ENCODE data around the gene MED12. TPM values are rescaled to one million over a fixed set of nuclear protein-coding genes. Genes with fewer than 3 reads are reported as not detected.

MED12 gene
- polyA plus RNA-seq, 3 donors, result 2.4 to 17.8 (median 5.0) TPM

DNA sequence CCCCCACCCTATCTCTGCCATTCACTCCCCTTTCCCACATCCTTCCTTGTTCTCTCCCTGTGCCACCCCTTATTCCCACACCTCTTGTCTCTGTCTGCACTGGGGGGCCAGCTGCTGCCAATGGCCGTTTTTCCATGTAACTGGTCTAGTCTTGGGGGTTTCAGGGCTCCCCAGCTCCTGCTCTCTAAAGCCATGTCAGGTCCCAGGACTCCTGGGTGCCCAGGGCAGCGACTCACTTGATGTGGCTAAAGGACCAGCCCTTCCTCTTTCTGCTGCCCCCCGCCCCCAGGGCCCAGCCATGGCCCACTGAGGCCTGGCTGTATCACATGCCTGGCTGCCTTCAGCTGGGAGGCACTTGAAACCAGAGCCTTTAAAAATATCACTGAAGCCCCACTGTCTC, 36.2 kb downstream of the MED12 start:
- Histone ChIP-seq H3K9me3 (replicated peaks in 1 of 2; ENCODE audit: control insufficient read depth in 1 of 2, insufficient read depth in 1 of 2, low read length in 2 of 2) (no peaks in the 10 kb centered on the region), H4K20me1 (ENCODE audit: insufficient read depth, low read length) (no peaks in the 10 kb centered on the region), H3K27me3 (ENCODE audit: control insufficient read depth in 2 of 2, insufficient read depth in 2 of 2, low read length in 2 of 2) (no peaks in the 10 kb centered on the region), H3K4me3 (replicated peaks in 1 of 3; ENCODE audit: low read depth in 2 of 3, low read length in 3 of 3) (no peak overlapping the region), H2AFZ (ENCODE audit: insufficient read depth, low read depth, low read length, poor library complexity, severe bottlenecking) (no peak overlapping the region), H3K79me2 (ENCODE audit: insufficient read depth, low read length) (no peaks in the 10 kb centered on the region), H3K27ac (ENCODE audit: low read depth in 1 of 2, low read length in 2 of 2) (no peak overlapping the region), H3K9ac (ENCODE audit: insufficient read depth, low read length, poor library complexity, severe bottlenecking) (no peak overlapping the region), H3K4me1 (ENCODE audit: control insufficient read depth in 1 of 2, insufficient read depth in 2 of 2, low read length in 2 of 2) (peaks cover 0 to 10% of the 10 kb centered on the region in 2 donors), H3K36me3 (replicated peaks in 1 of 2; ENCODE audit: control insufficient read depth in 1 of 2, insufficient read depth in 2 of 2, low read length in 2 of 2) (peaks cover 5 to 9% of the 10 kb centered on the region in 2 donors), H3K4me2 (replicated peaks; ENCODE audit: extremely low read depth, low read length, poor library complexity, severe bottlenecking) (no peak overlapping the region)
- intact Hi-C loops (cut with micrococcal nuclease), result no loop called here
- H3K36me3 Mint-ChIP-seq, result peaks cover 17 to 28% of the 10 kb centered on the region in 2 donors
- H3K9me3 Mint-ChIP-seq, result no peaks in the 10 kb centered on the region
- no peak for DNase-seq
- peak overlapping the region in 1 of 7 donors; percentile 85 for H3K27ac Mint-ChIP-seq
- peaks cover 17% of the 10 kb centered on the region for H3K4me1 Mint-ChIP-seq
- no peak overlapping the region for H3K4me3 Mint-ChIP-seq
- 0% methylated on average over 1 of the region's 3 CpGs for WGBS (ENCODE audit: insufficient coverage)
- TF ChIP-seq, protein P1, sequence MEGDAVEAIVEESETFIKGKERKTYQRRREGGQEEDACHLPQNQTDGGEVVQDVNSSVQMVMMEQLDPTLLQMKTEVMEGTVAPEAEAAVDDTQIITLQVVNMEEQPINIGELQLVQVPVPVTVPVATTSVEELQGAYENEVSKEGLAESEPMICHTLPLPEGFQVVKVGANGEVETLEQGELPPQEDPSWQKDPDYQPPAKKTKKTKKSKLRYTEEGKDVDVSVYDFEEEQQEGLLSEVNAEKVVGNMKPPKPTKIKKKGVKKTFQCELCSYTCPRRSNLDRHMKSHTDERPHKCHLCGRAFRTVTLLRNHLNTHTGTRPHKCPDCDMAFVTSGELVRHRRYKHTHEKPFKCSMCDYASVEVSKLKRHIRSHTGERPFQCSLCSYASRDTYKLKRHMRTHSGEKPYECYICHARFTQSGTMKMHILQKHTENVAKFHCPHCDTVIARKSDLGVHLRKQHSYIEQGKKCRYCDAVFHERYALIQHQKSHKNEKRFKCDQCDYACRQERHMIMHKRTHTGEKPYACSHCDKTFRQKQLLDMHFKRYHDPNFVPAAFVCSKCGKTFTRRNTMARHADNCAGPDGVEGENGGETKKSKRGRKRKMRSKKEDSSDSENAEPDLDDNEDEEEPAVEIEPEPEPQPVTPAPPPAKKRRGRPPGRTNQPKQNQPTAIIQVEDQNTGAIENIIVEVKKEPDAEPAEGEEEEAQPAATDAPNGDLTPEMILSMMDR (IDR thresholded peaks at IDR 0.05), result no peak
- H3K27me3 Mint-ChIP-seq (ENCODE audit: low read depth in 3 of 3), result peaks cover 0 to 2% (median 1%) of the 10 kb centered on the region in 3 donors

DNA sequence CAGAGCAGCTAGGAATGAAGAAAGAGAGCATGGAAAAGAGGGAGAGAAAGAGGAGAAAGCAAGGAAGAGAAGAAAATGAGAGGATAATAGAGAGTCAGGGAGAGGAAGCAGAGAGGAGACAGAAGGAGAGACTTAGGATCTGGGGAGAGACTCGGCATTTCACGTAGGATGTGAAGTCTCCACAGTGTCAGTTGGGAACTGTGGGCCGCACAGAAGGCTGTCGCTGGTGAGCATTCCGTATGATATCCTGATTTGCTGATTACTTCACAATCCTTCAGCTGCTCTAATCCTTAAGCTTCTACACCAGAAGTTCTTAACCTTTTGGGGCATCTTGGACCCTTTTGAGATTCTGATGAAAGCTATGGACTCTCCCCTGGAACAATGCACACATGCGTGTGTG, 40.2 kb downstream of the MED12 start:
- no peaks in the 10 kb centered on the region for H3K9me3 ChIP-seq (replicated peaks in 1 of 2; ENCODE audit: control insufficient read depth in 1 of 2, insufficient read depth in 1 of 2, low read length in 2 of 2)
- H3K4me2 ChIP-seq (replicated peaks; ENCODE audit: extremely low read depth, low read length, poor library complexity, severe bottlenecking), result no peak overlapping the region
- TF ChIP-seq, protein P1 (IDR thresholded peaks at IDR 0.05), result no peak
- H3K9ac ChIP-seq (ENCODE audit: insufficient read depth, low read length, poor library complexity, severe bottlenecking), result no peak overlapping the region
- Mint-ChIP-seq H3K4me3 (no peak overlapping the region), H3K27ac (no peak overlapping the region), H3K9me3 (peaks cover 0 to 3% (median 0%) of the 10 kb centered on the region in 7 donors), H3K27me3 (ENCODE audit: low read depth in 3 of 3) (peaks cover 0 to 6% (median 0%) of the 10 kb centered on the region in 3 donors), H3K4me1 (peaks cover 20% of the 10 kb centered on the region), H3K36me3 (peaks cover 16 to 32% of the 10 kb centered on the region in 2 donors)
- no peak overlapping the region for H3K27ac ChIP-seq (ENCODE audit: low read depth in 1 of 2, low read length in 2 of 2)
- H3K79me2 ChIP-seq (ENCODE audit: insufficient read depth, low read length), result no peaks in the 10 kb centered on the region
- 100% methylated on average over 5 of the region's 6 CpGs for WGBS (ENCODE audit: insufficient coverage)
- no peaks in the 10 kb centered on the region for H4K20me1 ChIP-seq (ENCODE audit: insufficient read depth, low read length)
- H3K36me3 ChIP-seq (replicated peaks in 1 of 2; ENCODE audit: control insufficient read depth in 1 of 2, insufficient read depth in 2 of 2, low read length in 2 of 2), result peaks cover 10 to 15% of the 10 kb centered on the region in 2 donors
- H3K4me1 ChIP-seq (ENCODE audit: control insufficient read depth in 1 of 2, insufficient read depth in 2 of 2, low read length in 2 of 2), result peaks cover 0 to 10% of the 10 kb centered on the region in 2 donors
- no peak overlapping the region for H3K4me3 ChIP-seq (replicated peaks in 1 of 3; ENCODE audit: low read depth in 2 of 3, low read length in 3 of 3)
- H3K27me3 ChIP-seq (ENCODE audit: control insufficient read depth in 2 of 2, insufficient read depth in 2 of 2, low read length in 2 of 2), result no peaks in the 10 kb centered on the region
- DNase-seq, result no peak
- no peak overlapping the region for H2AFZ ChIP-seq (ENCODE audit: insufficient read depth, low read depth, low read length, poor library complexity, severe bottlenecking)
- intact Hi-C loops (cut with micrococcal nuclease), result no loop called here
